Spleen (tissue), 7 donors: ENCODE measurements around the gene ZNF324B.

ENCODE experiments used
- CTCF ChIP-seq, 11 experiments: fragments of 200-600 bp in 7 of 11; fragments of 450-650 bp in 4 of 11; sonication (generic) in 4 of 11; IDR thresholded peaks in 8 of 11; conservative IDR thresholded peaks in 3 of 11; 1 replicate in 7 of 11; 2 replicates in 4 of 11; pipeline versions ENCODE4 v1.4.0 to v1.8.0; 2016 to 2021; ENCODE audit warnings: antibody characterized with exemption in 11 of 11, inconsistent platforms in 4 of 11, mild to moderate bottlenecking in 1 of 11
- POLR2A ChIP-seq, 3 donors: fragments of 450-650 bp; IDR thresholded peaks; one replicate each; pipeline ENCODE4 v1.5.1; 2017; ENCODE audit warnings: antibody characterized with exemption in 3 of 3, mild to moderate bottlenecking in 1 of 3
- POLR2AphosphoS5 ChIP-seq, 3 donors: sonication (generic); formaldehyde crosslinking; IDR thresholded peaks; one replicate each; pipeline ENCODE4 v1.5.1; 2017; ENCODE audit warnings: antibody characterized with exemption in 3 of 3
- donor health status: DM: no; HTN: no; CAD: no; lungs with moderate emphysema.
- donor health status: DM: no; HTN: no; CAD: no.
- donor health status: DM: no; HTN: no; CAD: no.

- TF ChIP-seq POLR2A (IDR thresholded peaks at IDR 0.05): no peak
- TF ChIP-seq CTCF (IDR thresholded peaks at IDR 0.05 in 8 of 11, conservative IDR thresholded peaks at IDR 0.05 in 3 of 11): no peak
- TF ChIP-seq POLR2AphosphoS5 (IDR thresholded peaks at IDR 0.05): no peak
Measured at GRCh38 chr19:58473775-58474174, 22.4 kb downstream of the ZNF324B start.
